ENCODE data around the gene MACROD2.

- TF ChIP-seq EP300 (IDR thresholded peaks at IDR 0.05), result no peak
- TF ChIP-seq CTCF (IDR thresholded peaks at IDR 0.05), result no peak
- no peak for TF ChIP-seq HMGXB4 (CRISPR knock-in tag; IDR thresholded peaks at IDR 0.05; ENCODE audit: borderline replicate concordance)
- TF ChIP-seq PHF8 (IDR thresholded peaks at IDR 0.05; ENCODE audit: borderline replicate concordance, low read depth), result no peak
These were observed 38.0 kb downstream of the MACROD2 start for GRCh38 chr20:14033310-14033709.

Measured in A549 (cell line).